GM10266 (cell line): Measurements from ENCODE around the gene BMPR1A.
"Not testable (repeated sequence)": the region's sequence is repeated elsewhere in the genome, so short reads cannot be mapped to it uniquely, and the experiment has no call there.

Experiments
- DNase-seq: peaks from one replicate; pipeline ENCODE4 v3.0.0; 2012; ENCODE audit errors: extremely low spot score
- TF ChIP-seq, protein P1 (sequence below): IDR thresholded peaks from 2 replicates; pipeline ENCODE4 v1.5.1; 2012; ENCODE audit warnings: mild to moderate bottlenecking, low read depth; ENCODE audit not compliant: control insufficient read depth, insufficient read depth; ENCODE audit errors: missing control alignments

BMPR1A gene

DNA sequence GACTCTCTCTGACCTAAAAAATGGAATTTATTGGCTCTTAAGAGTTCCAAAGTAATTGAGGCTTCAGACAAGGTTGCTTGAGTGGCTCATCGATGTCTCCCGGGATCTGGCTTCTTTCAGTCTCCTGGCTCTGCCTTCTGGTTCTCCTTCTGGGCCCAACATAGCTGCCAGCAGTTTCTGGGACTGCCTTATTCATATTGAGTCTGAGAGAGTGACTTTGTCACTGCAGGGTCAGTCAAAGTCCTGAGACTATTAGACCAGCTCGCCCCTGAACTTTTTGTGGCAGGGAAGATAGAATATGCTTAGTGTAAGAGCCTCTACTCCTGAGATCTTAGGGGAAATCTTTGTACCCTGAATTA, 107.0 kb downstream of the BMPR1A start:
- TF ChIP-seq, protein P1, sequence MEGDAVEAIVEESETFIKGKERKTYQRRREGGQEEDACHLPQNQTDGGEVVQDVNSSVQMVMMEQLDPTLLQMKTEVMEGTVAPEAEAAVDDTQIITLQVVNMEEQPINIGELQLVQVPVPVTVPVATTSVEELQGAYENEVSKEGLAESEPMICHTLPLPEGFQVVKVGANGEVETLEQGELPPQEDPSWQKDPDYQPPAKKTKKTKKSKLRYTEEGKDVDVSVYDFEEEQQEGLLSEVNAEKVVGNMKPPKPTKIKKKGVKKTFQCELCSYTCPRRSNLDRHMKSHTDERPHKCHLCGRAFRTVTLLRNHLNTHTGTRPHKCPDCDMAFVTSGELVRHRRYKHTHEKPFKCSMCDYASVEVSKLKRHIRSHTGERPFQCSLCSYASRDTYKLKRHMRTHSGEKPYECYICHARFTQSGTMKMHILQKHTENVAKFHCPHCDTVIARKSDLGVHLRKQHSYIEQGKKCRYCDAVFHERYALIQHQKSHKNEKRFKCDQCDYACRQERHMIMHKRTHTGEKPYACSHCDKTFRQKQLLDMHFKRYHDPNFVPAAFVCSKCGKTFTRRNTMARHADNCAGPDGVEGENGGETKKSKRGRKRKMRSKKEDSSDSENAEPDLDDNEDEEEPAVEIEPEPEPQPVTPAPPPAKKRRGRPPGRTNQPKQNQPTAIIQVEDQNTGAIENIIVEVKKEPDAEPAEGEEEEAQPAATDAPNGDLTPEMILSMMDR = no peak
- DNase-seq = no peak

DNA sequence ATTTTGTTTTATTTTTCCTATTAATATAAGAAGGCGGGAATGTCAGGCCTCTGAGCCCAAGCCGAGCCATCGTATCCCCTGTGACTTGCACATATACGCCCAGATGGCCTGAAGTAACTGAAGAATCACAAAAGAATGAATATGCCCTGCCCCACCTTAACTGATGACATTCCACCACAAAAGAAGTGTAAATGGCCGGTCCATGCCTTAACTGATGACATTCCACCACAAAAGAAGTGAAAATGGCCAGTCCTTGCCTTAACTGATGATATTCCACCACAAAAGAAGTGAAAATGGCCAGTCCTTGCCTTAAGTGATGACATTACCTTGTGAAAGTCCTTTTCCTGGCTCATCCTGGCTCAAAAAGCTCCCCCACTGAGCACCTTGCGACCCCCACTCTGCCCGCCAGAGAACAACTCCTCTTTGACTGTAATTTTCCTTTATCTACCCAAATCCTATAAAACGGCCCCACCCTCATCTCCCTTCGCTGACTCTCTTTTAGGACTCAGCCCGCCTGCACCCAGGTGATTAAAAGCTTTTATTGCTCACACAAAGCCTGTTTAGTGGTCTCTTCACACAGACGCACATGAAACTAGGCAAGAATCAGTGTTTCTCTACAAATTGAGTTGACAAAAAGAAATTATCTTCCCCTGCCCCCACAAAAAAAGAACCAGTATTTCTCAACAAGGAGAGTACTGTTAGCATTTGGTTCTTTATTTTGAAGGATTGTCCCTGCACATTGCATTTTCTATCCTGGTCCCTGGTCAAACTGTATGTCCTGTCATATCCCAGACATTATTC, 108.8 kb downstream of the BMPR1A start:
- not testable (repeated sequence) for DNase-seq

DNA sequence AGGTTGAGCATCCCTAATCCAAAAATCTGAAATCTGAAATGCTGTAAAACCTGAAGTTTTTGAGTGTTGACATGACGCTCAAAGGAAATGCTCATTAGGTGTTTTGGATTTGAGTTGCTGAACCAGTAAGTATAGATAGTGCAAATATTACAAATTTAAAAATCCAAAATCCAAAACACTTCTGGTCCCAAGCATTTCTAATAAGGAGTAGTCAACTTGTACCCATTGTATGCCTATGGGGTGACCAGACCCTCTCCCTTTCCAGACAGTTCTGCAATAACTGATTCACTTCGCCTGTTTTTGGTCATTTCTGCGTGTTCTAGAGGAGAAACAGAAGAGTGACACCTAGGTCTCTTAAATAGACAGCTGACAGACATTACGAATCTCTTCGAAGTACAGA, 110.7 kb downstream of the BMPR1A start:
- TF ChIP-seq, protein P1 = no peak
- DNase-seq = no peak

DNA sequence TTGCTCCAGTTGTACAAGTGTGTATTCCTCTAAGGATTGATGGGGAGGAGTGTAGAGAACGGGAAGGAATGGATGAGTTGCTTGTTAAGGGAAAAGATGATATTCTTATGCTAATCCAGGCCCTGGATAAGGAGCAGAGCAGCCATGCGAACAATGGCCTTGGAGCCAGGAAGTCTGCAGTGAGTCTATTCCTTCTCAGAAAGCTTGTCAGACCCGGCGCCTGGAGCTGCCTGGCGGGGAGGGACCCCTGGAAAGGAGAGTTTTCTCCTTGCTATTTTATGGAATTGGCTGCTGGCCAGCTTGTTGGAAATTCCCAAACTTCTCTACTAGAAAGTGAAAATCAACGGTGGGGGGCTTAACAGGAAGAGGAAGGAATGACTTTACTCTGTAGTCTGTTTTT, 111.9 kb downstream of the BMPR1A start:
- DNase-seq = no peak
- TF ChIP-seq, protein P1 = no peak

DNA sequence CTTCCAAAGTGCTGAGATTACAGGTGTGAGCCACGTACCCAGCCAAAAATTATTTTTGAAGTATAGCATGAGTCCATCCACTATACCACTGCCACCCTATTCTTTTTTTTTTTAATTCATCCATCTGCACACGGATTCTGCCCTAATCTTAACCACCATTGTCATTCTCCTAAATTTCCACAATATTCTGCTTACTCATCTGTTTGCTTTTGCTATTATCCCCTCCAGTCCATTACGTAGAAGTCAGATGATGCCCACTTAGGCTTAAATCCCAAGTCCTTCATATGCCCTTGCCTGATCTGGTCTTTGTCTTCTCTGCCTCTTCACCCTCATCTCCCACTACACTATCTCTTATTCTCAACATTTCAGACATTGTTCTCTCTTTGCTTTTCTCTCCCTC, 114.3 kb downstream of the BMPR1A start:
- no peak for DNase-seq
- TF ChIP-seq, protein P1 = no peak

DNA sequence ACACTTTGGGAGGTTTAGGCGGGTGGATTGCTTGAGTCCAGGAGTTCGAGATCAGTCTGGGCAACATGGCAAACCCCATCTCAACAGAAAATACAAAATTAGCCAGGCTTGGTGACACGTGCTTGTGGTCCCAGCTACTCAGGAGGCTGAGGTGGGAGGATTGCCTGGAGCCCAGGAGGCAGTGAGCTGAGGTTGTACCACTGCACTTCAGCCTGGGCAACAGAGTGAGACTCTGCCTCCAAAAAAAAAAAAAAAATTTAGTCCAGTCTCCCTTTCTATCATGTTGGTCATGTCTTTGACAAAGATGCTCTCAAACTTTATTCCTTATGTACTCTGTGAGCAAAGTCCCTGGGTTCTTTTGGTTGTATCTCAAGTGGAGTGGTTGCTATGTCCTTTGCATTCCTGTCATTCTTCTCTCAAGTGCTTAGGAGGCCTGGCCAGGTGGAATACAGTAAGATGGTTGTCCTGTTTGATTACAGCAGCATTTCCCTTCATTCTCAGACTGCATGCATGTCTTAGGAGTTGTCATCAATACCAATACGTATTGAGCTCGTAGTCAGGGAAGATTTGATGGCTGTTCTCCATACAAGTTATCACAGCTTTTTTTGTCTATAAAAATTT, 115.3 kb downstream of the BMPR1A start:
- DNase-seq = no peak
- TF ChIP-seq, protein P1 = no peak

DNA sequence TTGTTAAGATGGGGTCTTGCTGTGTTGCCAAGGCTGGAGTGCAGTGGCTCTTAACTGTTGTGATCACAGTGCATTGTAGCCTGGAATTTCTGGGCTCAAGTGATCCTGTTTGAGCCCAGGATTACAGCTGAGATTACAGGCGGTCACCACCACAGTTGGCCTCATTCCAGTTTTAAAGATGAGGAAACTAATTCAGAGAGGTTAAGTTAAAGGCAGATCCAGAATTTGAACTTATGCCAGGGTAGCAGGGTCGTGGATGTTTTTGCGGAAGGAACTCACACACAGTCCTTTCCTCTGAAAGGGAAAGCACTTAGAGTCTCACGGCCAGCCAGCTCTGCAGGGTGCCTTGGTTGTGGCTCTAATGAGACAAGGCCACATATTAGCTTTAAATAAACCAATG, 116.3 kb downstream of the BMPR1A start:
- no peak for DNase-seq
- TF ChIP-seq, protein P1 = no peak

DNA sequence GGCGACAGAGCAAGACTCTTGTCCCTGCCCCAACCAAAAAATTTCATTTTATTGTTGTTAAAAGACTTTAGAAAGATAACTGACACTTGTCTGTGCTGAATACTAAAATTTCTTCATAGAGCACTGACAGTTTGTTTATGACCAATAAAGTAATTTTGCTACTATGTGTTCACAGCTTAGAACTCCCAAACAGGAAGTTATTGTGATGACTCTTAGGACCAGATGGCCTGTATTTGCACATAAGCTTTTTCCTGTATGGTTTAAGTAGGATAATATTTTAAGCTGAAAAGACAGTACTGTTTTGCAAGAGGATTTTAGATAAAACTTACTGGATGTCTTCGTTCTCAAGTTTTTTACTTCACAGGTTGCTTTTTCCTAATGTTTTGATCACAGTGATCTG, 120.3 kb downstream of the BMPR1A start:
- TF ChIP-seq, protein P1 = no peak
- no peak for DNase-seq
